GM21526 (cell line): ENCODE results near the gene COP1.
"Not testable (repeated sequence)": the region's sequence is repeated elsewhere in the genome, so short reads cannot be mapped to it uniquely, and the experiment has no call there.

Experiments
- ATAC-seq: cut with Tn5 transposase; IDR thresholded peaks from one replicate; pipeline ENCODE4 v1.9.1; 2021; ENCODE audit warnings: moderate library complexity; ENCODE audit not compliant: unreplicated experiment, low FRiP score

Gene COP1

GRCh38 chr1:176051902-176052518, 155.1 kb downstream of the COP1 start:
- no peak for ATAC-seq

- ATAC-seq = no peak
Observed at GRCh38 chr1:176051402-176051801, 155.7 kb downstream of the COP1 start.

DNA sequence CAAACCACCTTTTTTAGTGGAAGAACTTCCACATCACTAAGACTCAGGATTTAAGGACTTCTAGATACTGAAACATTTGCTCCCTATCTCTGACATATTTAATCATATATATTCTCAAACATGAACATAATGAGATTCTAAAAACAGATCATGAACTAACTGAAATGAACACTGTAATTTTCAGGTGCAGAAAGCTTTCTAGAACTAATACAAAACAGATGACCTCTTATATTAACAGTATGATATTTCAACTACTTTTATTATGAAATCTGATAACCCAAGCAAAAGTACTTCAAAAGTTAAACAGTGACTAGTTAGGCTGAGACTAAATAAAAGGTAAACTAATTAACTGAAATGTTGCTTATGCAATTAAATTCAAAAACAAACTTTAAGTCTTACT, 157.5 kb downstream of the COP1 start:
- ATAC-seq = no peak

DNA sequence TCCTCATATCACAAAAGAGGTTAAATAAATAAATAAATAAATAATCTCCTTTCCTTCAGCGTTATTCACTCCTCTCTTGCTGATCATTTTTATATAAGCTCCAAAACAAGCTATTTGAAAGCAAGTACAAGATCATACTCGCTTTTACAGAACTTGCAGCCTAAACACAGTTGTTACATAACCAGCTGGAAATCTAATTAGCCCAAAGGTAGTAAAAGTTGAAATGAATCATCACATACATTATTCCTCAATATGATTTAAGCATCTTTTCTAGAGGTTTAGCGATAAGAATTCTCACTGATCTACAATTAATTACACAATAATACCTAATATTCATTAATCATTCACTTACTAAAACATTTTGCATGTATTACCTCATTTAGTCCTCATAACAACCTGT, 160.2 kb downstream of the COP1 start:
- ATAC-seq = no peak

DNA sequence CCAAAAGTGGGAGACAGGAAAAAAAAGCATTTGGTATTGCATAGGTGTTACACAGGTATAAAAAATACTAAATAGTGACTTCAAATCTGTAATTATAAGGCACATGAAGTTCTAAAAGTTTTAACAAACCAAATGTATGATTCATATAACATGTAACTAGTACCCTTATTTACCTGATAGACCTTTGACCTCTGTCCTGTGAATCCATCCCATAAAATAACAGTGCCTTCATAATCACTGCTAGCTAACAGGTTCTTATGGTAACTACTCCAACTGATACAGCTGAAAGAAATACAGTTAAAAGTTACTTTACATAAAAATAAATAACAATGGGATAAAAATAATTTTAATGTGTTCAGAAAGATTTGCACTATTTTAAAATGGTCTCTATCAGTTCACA, 163.5 kb downstream of the COP1 start:
- no peak for ATAC-seq

- no peak for ATAC-seq
Observed at GRCh38 chr1:176033881-176034280, 173.2 kb downstream of the COP1 start.

DNA sequence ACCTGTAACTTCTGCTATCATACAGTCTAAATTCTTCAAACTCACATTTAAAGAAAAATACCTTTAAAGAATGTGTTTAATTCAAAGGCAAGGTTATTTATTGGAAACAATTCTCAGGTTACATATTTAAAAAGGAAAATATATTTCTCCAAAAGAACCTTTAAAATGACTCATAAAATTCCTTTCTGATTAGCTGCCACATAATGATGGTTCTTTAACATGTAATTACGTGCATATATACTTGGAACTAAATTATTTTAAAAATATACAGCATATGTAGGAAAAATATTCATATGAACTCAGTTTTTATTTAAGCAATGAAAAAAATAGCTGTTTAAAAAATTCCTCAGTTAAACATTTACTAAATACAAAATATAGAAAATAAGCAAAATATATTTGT, 173.6 kb downstream of the COP1 start:
- ATAC-seq = no peak

DNA sequence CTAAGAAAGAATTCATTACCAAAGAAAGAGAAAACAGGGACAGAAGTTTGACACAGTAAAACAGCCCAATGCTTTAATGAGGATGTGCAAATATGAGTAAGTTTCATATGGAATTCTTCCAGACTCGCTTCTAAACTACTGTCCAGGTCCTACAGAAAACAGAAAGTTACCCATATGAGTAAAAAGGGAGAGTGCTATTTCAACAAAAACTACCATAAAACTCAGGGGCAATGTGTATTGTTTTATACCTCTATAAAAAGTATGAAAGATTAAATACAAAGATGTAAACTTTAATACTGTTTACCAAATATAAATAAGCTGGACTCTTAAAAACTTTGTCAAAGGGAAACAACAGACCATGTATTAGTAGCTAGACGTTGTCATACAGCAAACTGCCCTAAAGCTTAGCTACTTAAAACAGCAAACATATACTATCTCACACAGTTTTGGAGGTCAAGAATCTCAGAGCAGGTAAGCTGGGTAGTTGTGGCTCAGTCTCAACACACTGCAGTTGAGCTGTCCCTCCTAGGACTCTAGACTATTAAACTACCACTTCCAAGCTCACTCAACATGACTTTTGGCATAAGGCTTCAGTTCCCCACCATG, 174.9 kb downstream of the COP1 start:
- no peak for ATAC-seq

GRCh38 chr1:176029609-176030008, 177.5 kb downstream of the COP1 start:
- ATAC-seq = no peak

DNA sequence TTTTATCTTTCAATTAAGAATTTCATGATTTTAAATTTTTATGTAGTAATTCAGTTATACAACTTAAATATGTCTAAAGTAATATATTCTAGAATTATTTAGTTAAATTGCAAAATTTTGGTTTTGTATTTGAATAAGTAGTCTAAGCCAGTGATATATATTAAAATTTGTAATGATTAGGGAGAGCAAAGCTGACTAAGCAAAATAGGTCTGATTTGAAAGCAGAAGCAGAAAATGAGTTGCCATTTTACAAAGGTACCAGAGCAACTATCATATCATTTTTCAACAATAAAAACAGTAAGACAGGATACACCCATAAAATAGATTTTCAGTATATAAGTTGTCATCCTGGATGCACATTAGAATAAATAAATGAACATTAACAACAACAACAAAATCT, 177.9 kb downstream of the COP1 start:
- no peak for ATAC-seq

- ATAC-seq = not testable (repeated sequence)
Observed at GRCh38 chr1:176027934-176028333, 179.2 kb downstream of the COP1 start.

- no peak for ATAC-seq
Observed at GRCh38 chr1:176022574-176022973, 184.5 kb downstream of the COP1 start.

DNA sequence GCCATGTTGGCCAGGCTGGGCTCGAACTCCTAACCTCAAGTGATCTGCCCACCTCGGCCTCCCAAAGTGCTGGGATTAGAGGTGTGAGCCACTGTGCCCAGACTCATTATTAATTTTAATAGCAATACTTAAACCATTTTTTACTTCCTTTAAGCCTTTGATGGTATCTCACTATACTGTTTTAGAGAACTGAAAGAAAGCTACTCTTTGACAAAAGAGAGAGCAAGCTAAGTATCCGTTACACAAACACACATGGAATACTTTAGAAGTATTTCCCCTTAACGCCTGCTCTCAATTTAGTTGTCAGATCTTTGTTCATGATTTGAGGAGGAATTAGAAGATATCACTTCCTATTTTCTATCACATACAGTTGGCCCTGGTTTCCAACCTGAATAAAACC, 189.4 kb downstream of the COP1 start:
- ATAC-seq = no peak

GRCh38 chr1:176009951-176010350, 197.1 kb downstream of the COP1 start:
- no peak for ATAC-seq

DNA sequence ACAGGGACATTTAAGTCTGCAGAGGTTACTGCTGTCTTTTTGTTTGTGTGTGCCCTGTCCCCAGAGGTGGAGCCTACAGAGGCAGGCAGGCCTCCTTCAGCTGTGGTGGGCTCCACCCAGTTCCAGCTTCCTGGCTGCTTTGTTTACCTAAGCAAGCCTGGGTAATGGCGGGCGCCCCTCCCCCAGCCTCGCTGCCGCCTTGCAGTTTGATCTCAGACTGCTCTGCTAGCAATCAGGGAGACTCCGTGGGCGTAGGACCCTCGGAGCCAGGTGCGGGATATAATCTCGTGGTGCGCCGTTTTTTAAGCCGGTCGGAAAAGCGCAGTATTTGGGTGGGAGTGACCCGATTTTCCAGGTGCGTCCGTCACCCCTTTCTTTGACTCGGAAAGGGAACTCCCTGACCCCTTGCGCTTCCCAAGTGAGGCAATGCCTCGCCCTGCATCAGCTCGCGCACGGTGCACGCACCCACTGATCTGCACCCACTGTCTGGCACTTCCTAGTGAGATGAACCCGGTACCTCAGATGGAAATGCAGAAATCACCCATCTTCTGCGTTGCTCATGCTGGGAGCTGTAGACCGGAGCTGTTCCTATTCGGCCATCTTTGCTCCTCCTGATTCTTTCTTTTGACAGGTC, 199.2 kb downstream of the COP1 start:
- ATAC-seq = not testable (repeated sequence)

- ATAC-seq = not testable (repeated sequence)
Observed at GRCh38 chr1:175994660-175995059, 212.4 kb downstream of the COP1 start.

- not testable (repeated sequence) for ATAC-seq
Observed at GRCh38 chr1:175992825-175993224, 214.3 kb downstream of the COP1 start.

DNA sequence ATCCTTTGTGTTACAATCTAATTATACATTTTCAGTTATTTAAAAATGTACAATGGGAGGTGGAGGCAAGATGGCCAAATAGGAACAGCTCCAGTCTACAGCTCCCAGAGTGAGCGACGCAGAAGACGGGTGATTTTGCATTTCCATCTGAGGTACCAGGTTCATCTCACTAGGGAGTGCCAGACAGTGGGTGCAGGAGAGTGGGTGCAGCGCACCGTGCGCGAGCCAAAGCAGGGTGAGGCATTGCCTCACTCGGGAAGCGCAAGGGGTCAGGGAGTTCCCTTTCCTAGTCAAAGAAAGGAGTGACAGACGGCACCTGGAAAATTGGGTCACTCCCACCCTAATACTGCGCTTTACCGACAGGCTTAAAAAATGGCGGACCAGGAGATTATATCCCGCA, 214.9 kb downstream of the COP1 start:
- not testable (repeated sequence) for ATAC-seq

- no peak for ATAC-seq
Observed at GRCh38 chr1:175984813-175985212, 222.3 kb downstream of the COP1 start.

DNA sequence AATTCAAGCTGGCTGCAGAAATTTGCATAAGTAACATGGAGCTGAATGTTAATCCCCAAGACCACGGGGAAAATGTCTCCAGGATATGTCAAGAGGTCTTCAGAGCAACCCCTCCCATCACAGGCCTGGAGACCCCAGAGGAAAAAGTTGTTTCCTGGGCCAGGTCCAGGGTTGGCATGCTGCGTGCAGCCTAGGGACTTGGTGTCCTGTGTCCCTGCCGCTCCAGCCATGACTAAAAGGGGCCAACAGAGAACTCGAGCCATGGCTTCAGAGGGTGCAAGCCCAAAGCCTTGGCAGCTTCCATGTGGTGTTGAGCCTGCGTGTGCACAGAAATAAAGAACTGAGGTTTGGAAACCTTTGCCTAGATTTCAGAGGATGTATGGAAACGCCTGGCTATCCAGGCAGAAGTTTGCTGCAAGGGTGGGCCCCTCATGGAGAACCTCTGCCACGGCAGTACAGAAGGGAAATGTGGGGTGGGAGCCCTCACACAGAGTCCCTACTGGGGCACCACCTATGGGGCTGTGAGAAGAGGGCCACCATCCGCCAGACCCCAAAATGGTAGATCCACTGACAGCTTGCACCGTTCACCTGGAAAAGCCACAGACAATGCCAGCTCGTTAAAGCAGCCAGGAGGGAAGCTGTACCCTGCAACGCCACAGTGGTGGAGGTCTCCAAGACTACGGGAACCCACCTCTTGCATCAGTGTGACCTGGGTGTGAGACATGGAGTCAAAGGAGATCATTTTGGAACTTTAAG, 222.9 kb downstream of the COP1 start:
- ATAC-seq = no peak

DNA sequence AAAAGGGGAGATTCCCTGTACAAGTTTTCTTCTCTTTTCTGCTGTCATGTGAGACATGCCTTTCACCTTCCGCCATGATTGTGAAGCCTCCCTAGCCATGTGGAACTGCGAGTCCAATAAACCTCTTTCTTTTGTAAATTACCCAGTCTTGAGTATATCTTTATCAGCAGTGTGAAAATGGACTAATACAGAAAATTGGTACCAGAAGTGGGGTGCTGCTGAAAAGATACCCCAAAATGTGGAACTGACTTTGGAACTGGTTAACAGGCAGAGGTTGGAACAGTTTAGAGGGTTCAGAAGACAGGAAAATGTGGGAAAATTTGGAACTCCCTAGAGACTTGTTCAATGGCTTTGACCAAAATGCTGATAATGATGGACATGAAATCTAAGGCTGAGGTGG, 223.7 kb downstream of the COP1 start:
- ATAC-seq = not testable (repeated sequence)
